Lower leg skin (tissue), 4 donors: ENCODE measurements around the gene ST6GALNAC3. TPM values are rescaled to one million over a fixed set of nuclear protein-coding genes. Genes with fewer than 3 reads are reported as not detected.

Experiments
- DNase-seq, 2 donors: peaks; one replicate each; pipeline ENCODE4 v3.0.0-alpha.2; 2019; ENCODE audit warnings: low spot score in 2 of 2
- H3K4me3 ChIP-seq: fragments of 200-600 bp; sonication (generic); 2 replicates; pipeline ENCODE4 v1.5.1; 2017; ENCODE audit warnings: mild to moderate bottlenecking, low read depth; ENCODE audit not compliant: poor library complexity, severe bottlenecking
- POLR2A ChIP-seq, 2 donors: fragments of 450-650 bp; IDR thresholded peaks; one replicate each; pipeline ENCODE4 v1.6.1; 2016 to 2017; ENCODE audit warnings: antibody characterized with exemption in 2 of 2, mild to moderate bottlenecking in 1 of 2, moderate library complexity in 1 of 2
- WGBS, 2 donors: methylation state at CpG; one replicate each; pipeline ENCODE4 v1.1.5; 2018; 5-methylcytosine and 5-hydroxymethylcytosine counted together
- intact Hi-C: fragments of 100-400 bp; cut with DNase I; formaldehyde crosslinking; loops from one replicate; pipeline ENCODE4 v1.15.0; 2023; ENCODE audit warnings: low total_unique reads
- total RNA-seq, 4 donors: library from RNA; depleted of rRNA; stranded (reverse); fragments of >200 nt; gene quantifications; one replicate each; pipeline ENCODE4 v1.1.0, GENCODE V29; 2016
- TF ChIP-seq, protein P1 (sequence below), 3 donors: fragments of 450-650 bp; IDR thresholded peaks; one replicate each; pipeline ENCODE4 v1.5.1; 2016; ENCODE audit warnings: antibody characterized with exemption in 3 of 3, mild to moderate bottlenecking in 3 of 3, moderate library complexity in 2 of 3

ST6GALNAC3 gene
- total RNA-seq, 4 donors from 2014 or later, result 1.5 to 3.8 (median 3.0) TPM

DNA sequence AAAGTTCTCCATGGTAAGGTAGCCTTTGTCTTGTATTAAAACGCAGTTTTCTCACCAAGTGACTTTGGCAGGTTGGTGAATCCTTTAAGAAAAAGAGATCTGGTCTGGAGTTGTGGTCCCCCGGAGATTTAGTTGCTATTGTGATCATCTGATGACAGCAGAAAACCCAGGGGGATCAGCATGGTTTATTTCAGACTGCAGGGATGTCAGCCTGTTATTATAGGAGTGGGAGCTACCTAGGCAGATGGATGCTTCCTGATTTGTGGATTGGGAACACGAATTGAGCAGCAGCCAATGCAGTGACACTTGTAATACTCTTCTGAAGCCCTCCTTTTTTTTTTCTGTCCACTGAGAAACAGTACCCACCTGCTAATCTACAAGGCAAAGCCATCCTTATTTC, 150.2 kb downstream of the ST6GALNAC3 start:
- intact Hi-C loops, result no loop called here
- DNase-seq, result no peak
- H3K4me3 ChIP-seq, result no peak overlapping the region
- WGBS, 2 donors, result 61 to 70% methylated on average over 3 of the region's 3 CpGs
- TF ChIP-seq, protein P1, sequence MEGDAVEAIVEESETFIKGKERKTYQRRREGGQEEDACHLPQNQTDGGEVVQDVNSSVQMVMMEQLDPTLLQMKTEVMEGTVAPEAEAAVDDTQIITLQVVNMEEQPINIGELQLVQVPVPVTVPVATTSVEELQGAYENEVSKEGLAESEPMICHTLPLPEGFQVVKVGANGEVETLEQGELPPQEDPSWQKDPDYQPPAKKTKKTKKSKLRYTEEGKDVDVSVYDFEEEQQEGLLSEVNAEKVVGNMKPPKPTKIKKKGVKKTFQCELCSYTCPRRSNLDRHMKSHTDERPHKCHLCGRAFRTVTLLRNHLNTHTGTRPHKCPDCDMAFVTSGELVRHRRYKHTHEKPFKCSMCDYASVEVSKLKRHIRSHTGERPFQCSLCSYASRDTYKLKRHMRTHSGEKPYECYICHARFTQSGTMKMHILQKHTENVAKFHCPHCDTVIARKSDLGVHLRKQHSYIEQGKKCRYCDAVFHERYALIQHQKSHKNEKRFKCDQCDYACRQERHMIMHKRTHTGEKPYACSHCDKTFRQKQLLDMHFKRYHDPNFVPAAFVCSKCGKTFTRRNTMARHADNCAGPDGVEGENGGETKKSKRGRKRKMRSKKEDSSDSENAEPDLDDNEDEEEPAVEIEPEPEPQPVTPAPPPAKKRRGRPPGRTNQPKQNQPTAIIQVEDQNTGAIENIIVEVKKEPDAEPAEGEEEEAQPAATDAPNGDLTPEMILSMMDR (IDR thresholded peaks at IDR 0.05), result no peak
- TF ChIP-seq POLR2A (IDR thresholded peaks at IDR 0.05), result no peak

- no peak overlapping the region for H3K4me3 ChIP-seq
- DNase-seq, result no peak
- TF ChIP-seq, protein P1 (IDR thresholded peaks at IDR 0.05), result no peak
- intact Hi-C loops, result no loop called here
- WGBS, 2 donors, result 69 to 85% methylated on average over 1 of the region's 1 CpG
Measured at GRCh38 chr1:76225526-76225925, 151.0 kb downstream of the ST6GALNAC3 start.

GRCh38 chr1:76227621-76228020, 153.1 kb downstream of the ST6GALNAC3 start:
- intact Hi-C loops, result no loop called here
- DNase-seq, result no peak
- WGBS, 2 donors, result 54 to 57% methylated on average over 3 of the region's 3 CpGs

DNA sequence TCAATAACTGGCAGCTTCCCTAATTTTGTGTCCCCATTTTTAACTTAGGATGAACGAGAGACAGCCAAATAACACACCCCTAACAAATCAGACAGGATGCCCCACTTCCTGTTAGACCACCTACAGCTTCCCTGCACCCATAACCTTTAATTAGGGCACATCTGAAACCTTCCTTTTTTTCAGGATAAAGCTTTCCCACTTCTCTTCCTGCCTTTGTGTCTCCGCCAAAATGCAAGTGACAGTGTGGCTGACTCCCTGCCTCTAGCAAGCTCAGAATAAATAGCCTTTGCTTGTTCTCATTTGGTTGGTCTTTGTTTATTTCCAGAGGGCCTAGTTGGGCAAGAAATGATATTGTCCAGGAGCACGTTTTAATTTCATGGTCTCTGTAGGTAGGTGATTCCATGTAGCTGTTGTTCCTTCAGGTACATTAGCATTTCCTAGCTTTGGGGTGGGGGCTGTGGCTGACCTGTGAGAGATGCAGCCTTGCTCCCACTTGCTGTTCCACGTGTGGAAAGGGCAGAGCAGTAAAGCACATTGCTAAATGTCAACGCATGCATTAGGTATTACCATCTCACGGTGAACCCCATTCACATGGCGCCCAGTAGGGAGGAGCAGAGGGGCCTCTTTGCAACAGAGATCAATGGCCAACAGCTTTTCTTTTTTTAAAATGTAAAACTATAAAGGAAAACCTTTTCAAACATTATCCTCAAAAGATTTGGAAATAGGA, 154.9 kb downstream of the ST6GALNAC3 start:
- intact Hi-C loops, result no loop called here
- no peak overlapping the region for H3K4me3 ChIP-seq
- no peak for TF ChIP-seq POLR2A (IDR thresholded peaks at IDR 0.05)
- TF ChIP-seq, protein P1 (IDR thresholded peaks at IDR 0.05), result no peak
- DNase-seq, result no peak
- WGBS, 2 donors, result 58 to 67% methylated on average over 7 of the region's 7 CpGs

More at GRCh38 chr1:76227621-76228020, 153.1 kb downstream of the ST6GALNAC3 start:
- no peak overlapping the region for H3K4me3 ChIP-seq
- no peak for TF ChIP-seq POLR2A (IDR thresholded peaks at IDR 0.05)
- TF ChIP-seq, protein P1 (IDR thresholded peaks at IDR 0.05), result no peak

GRCh38 chr1:76230842-76231281, 156.3 kb downstream of the ST6GALNAC3 start:
- TF ChIP-seq POLR2A (IDR thresholded peaks at IDR 0.05), result no peak
- TF ChIP-seq, protein P1 (IDR thresholded peaks at IDR 0.05), result no peak
- H3K4me3 ChIP-seq, result no peak overlapping the region
- WGBS, 2 donors, result 76 to 80% methylated on average over 2 of the region's 2 CpGs
- no peak for DNase-seq
- intact Hi-C loops, result no loop called here

DNA sequence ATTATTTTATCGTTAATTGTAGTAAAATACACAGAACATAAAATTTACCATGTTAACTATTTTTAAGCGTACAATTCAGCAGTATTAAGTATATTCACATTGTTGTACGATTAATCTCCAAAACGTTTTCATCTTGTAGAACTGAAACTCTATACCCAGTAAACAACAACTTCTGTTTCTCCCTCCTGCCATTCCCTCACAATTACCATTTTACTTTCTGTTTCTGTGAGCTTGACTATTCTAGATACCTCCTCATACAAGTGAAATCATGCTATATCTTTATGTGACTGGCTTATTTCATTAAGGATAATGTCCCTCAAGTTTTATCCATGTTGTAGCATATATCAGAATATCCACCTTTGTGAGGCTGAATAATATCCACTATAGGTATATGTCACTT, 156.8 kb downstream of the ST6GALNAC3 start:
- WGBS, 2 donors, result 72 to 80% methylated on average over 4 of the region's 4 CpGs
- H3K4me3 ChIP-seq, result no peak overlapping the region
- DNase-seq, result no peak
- TF ChIP-seq, protein P1 (IDR thresholded peaks at IDR 0.05), result no peak
- no peak for TF ChIP-seq POLR2A (IDR thresholded peaks at IDR 0.05)
- intact Hi-C loops, result no loop called here
